ENCODE results near the gene ST8SIA6.
A peak's percentile ranks its signal among the peaks of the same experiment; 100 is the strongest.
"Not testable (repeated sequence)": the region's sequence is repeated elsewhere in the genome, so short reads cannot be mapped to it uniquely, and the experiment has no call there.

The ST8SIA6 gene, protein sequence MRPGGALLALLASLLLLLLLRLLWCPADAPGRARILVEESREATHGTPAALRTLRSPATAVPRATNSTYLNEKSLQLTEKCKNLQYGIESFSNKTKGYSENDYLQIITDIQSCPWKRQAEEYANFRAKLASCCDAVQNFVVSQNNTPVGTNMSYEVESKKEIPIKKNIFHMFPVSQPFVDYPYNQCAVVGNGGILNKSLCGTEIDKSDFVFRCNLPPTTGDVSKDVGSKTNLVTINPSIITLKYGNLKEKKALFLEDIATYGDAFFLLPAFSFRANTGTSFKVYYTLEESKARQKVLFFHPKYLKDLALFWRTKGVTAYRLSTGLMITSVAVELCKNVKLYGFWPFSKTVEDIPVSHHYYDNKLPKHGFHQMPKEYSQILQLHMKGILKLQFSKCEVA

DNA sequence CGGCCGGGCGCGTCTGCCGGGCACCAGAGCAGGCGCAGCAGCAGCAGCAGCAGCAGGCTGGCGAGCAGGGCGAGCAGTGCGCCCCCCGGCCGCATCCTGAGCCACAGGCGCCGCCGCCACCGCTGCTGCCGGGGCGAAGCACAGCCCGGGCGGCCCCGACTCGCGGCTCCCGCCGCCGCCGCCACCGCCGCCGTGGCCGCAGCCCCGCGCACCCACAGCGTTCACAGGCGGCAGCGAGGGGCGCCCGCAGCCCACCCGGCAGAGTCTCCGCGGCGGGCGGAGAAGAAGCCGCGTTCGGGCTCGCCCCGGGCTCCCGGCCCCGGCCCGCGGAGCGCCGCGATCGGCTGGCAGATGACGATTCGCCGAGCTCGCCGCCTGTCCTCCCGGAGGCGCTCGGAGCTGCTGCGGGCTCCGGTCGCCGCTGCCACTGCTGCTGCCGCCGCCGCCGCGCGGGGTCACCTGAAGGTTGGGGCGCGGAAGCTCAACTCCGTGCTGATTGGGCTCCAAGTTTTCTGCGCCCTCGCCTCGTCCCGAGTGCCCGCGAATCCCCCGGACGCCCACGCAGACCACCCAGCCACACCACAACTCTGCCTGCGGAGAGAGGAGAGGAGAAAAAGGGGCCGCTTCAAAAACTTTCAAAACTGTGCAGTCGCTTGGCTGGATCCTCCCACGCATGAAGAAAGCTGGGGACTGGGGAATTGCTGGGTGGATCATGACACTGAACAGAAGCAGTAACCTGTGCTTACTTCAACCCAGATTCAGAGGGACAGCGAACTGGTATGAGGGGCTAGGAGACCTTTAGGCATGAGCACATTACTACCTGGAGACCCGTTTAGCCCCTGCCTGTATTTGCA lies at the start of gene ST8SIA6:
Gene ST8SIA6 (minus strand): TSS at position 435 of the 854 bp plus-strand sequence. CDS start 340 bp downstream, at position 95.
- H3K4me3 ChIP-seq (ENCODE audit: low read depth, low read length), result peak within 1 kb of the TSS; percentile 46
- TF ChIP-seq, protein P1, sequence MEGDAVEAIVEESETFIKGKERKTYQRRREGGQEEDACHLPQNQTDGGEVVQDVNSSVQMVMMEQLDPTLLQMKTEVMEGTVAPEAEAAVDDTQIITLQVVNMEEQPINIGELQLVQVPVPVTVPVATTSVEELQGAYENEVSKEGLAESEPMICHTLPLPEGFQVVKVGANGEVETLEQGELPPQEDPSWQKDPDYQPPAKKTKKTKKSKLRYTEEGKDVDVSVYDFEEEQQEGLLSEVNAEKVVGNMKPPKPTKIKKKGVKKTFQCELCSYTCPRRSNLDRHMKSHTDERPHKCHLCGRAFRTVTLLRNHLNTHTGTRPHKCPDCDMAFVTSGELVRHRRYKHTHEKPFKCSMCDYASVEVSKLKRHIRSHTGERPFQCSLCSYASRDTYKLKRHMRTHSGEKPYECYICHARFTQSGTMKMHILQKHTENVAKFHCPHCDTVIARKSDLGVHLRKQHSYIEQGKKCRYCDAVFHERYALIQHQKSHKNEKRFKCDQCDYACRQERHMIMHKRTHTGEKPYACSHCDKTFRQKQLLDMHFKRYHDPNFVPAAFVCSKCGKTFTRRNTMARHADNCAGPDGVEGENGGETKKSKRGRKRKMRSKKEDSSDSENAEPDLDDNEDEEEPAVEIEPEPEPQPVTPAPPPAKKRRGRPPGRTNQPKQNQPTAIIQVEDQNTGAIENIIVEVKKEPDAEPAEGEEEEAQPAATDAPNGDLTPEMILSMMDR (IDR thresholded peaks at IDR 0.05; ENCODE audit: control insufficient read depth, extremely low read depth, insufficient read depth), result peak; percentile 36

GRCh38 chr10:17503795-17504194 lies 49.4 kb upstream of the ST8SIA6 start:
- no peak for DNase-seq (ENCODE audit: low read depth)
- H3K4me3 ChIP-seq (ENCODE audit: low read depth, low read length), result no peak overlapping the region
- TF ChIP-seq, protein P1 (IDR thresholded peaks at IDR 0.05; ENCODE audit: control insufficient read depth, extremely low read depth, insufficient read depth), result no peak

More for the DNA sequence above, at the start of gene ST8SIA6:
- DNase-seq (ENCODE audit: low read depth), result no peak

- H3K4me3 ChIP-seq (ENCODE audit: low read depth, low read length), result no peak overlapping the region
- TF ChIP-seq, protein P1 (IDR thresholded peaks at IDR 0.05; ENCODE audit: control insufficient read depth, extremely low read depth, insufficient read depth), result no peak
- DNase-seq (ENCODE audit: low read depth), result no peak
Measured at GRCh38 chr10:17502814-17503213, 48.4 kb upstream of the ST8SIA6 start.

DNA sequence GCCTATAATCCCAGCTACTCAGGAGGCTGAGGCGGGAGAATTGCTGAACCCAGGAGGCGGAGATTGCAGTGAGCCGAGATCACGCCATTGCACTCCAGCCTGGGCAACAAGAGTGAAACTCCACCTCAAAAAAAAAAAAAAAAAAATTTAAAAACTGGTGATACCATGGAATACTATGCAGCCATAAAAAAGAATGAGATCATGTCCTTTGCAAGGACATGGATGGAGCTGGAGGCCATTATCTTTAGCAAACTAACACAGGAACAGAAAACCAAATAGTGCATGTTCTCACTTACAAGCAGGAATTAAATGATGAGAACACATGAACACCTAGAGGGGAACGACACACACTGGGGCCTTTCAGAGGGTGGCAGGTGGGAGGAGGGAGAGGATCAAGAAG lies 44.6 kb upstream of the ST8SIA6 start:
- not testable (repeated sequence) for DNase-seq (ENCODE audit: low read depth); H3K4me3 ChIP-seq (ENCODE audit: low read depth, low read length)

- TF ChIP-seq, protein P1 (IDR thresholded peaks at IDR 0.05; ENCODE audit: control insufficient read depth, extremely low read depth, insufficient read depth), result no peak
- H3K4me3 ChIP-seq (ENCODE audit: low read depth, low read length), result no peak overlapping the region
- no peak for DNase-seq (ENCODE audit: low read depth)
Measured at GRCh38 chr10:17497446-17498030, 43.1 kb upstream of the ST8SIA6 start.

DNA sequence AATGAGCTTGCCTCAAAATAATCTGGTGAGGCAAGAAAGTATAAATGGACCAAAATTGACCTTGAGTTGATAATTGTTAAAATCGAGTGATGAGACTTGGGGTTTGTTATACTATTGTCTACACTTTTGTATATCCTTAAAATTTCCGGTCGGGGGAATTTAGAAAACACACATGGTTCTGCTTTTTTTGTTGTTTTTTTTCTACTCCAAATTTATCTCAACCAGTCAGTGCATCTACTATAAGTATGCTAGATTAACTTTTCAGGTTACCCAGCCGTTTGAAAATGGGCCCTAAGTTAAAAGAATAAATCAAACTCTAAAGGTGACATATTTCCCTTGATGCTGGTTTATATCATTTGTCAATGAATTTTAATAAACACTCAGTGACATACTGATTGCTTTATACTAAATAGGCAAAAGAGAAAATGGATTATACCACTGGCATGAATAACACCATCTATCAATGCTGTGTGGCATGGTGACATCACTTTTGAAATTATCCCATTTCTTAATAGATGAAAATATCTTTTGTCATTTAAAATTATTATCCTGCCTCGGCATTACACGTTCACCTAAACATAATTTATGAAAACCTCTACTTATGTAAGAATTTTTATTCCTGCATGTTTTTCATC lies 40.3 kb upstream of the ST8SIA6 start:
- DNase-seq (ENCODE audit: low read depth), result no peak

More for the DNA sequence above, 40.3 kb upstream of the ST8SIA6 start:
- TF ChIP-seq, protein P1 (IDR thresholded peaks at IDR 0.05; ENCODE audit: control insufficient read depth, extremely low read depth, insufficient read depth), result no peak
- no peak overlapping the region for H3K4me3 ChIP-seq (ENCODE audit: low read depth, low read length)

All from LNCaP clone FGC (cell line).